Astrocyte of the cerebellum (primary cell): ENCODE data around the gene CLCA4.
"Not testable (repeated sequence)": the region's sequence is repeated elsewhere in the genome, so short reads cannot be mapped to it uniquely, and the experiment has no call there.

ENCODE experiments used
- DNase-seq: peaks from one replicate; pipeline ENCODE4 v3.0.0-alpha.2; 2011; ENCODE audit warnings: low read depth
- H3K4me3 ChIP-seq: 2 replicates; pipeline ENCODE4 v1.5.1; 2011; ENCODE audit warnings: mild to moderate bottlenecking, low read depth, low read length, moderate library complexity
- CTCF ChIP-seq: IDR thresholded peaks from 2 replicates; pipeline ENCODE4 v1.5.1; 2012; ENCODE audit warnings: low read length, low read depth, moderate library complexity, mild to moderate bottlenecking; ENCODE audit errors: missing control alignments
- in situ Hi-C: cut with HindIII; loops from 2 replicates; pipeline ENCODE4 v1.10.0; 2017; ENCODE audit warnings: low sequenced_read_pairs

The CLCA4 gene

DNA sequence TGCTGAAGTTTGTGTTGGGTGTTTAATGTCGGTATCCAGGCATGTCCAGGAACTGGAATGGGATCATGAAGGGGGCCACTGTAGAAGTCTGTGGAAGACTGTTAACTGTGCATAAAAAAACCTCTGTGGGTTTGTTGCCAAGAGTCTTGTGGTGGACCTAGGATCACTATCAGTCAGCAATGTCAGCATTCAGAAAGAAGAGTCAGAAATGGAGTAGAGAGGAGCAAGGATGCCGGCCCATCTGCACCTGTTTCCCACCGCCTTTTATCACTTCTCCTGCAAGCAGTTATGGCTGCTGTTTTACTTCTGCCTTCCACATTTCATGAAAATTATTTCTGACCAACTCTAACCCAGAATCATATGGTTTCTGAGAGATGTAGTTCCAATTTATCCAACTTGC, 36.7 kb downstream of the CLCA4 start:
- no peak for TF ChIP-seq CTCF
- in situ Hi-C loops, result no loop called here

GRCh38 chr1:86594284-86594770, 47.4 kb downstream of the CLCA4 start:
- TF ChIP-seq CTCF, result no peak
- H3K4me3 ChIP-seq, result no peak overlapping the region
- in situ Hi-C loops, result no loop called here
- no peak for DNase-seq

More for the DNA sequence above, 36.7 kb downstream of the CLCA4 start:
- no peak overlapping the region for H3K4me3 ChIP-seq
- no peak for DNase-seq

GRCh38 chr1:86596224-86596623, 49.3 kb downstream of the CLCA4 start:
- no peak for DNase-seq
- TF ChIP-seq CTCF, result no peak
- no peak overlapping the region for H3K4me3 ChIP-seq
- in situ Hi-C loops, result loop anchor here (5.0 kb wide), 1 partner anchor 34 kb away; no protein-coding TSS in a partner anchor

- H3K4me3 ChIP-seq, result no peak overlapping the region
- no peak for DNase-seq
- in situ Hi-C loops, result loop anchor here (5.0 kb wide), 1 partner anchor 35 kb away; no protein-coding TSS in a partner anchor
- no peak for TF ChIP-seq CTCF
Observed at GRCh38 chr1:86596741-86597290, 49.9 kb downstream of the CLCA4 start.

GRCh38 chr1:86606080-86606479, 59.2 kb downstream of the CLCA4 start:
- in situ Hi-C loops, DNase-seq, H3K4me3 ChIP-seq: not testable (repeated sequence)

GRCh38 chr1:86616433-86616832, 69.6 kb downstream of the CLCA4 start:
- no peak for DNase-seq
- in situ Hi-C loops, result no loop called here
- H3K4me3 ChIP-seq, result no peak overlapping the region
- TF ChIP-seq CTCF, result no peak

- H3K4me3 ChIP-seq, result no peak overlapping the region
- no peak for DNase-seq
- in situ Hi-C loops, result no loop called here
- TF ChIP-seq CTCF, result no peak
Observed at GRCh38 chr1:86616871-86617270, 70.0 kb downstream of the CLCA4 start.
